Neural progenitor cell (in vitro differentiated cells): ENCODE measurements around the gene GPR158. TPM values are rescaled to one million over a fixed set of nuclear protein-coding genes. Genes with fewer than 3 reads are reported as not detected.

Experiments
- DNase-seq: peaks from one replicate; pipeline ENCODE4 v3.0.0-alpha.2; 2016; ENCODE audit warnings: low spot score
- H2AFZ ChIP-seq: fragments of 200-600 bp; sonication (generic); replicated peaks from 2 replicates; pipeline ENCODE4 v1.6.1; 2016; ENCODE audit warnings: antibody characterized with exemption
- H3F3A ChIP-seq: fragments of 200-600 bp; sonication (generic); 2 replicates; pipeline ENCODE4 v1.6.1; 2016; ENCODE audit warnings: antibody characterized with exemption, low read depth
- H3K27ac ChIP-seq: fragments of 200-600 bp; sonication (generic); 2 replicates; pipeline ENCODE4 v1.5.1; 2016; ENCODE audit warnings: mild to moderate bottlenecking
- H3K27me3 ChIP-seq: fragments of 200-600 bp; sonication (generic); 2 replicates; pipeline ENCODE4 v1.6.1; 2016; ENCODE audit warnings: mild to moderate bottlenecking, moderate library complexity
- H3K36me3 ChIP-seq: fragments of 200-600 bp; sonication (generic); 2 replicates; pipeline ENCODE4 v1.5.1; 2016
- H3K4me1 ChIP-seq: fragments of 200-600 bp; sonication (generic); 2 replicates; pipeline ENCODE4 v1.6.1; 2016; ENCODE audit warnings: mixed run types
- H3K4me2 ChIP-seq: fragments of 200-600 bp; sonication (generic); 2 replicates; pipeline ENCODE4 v1.6.1; 2016
- H3K4me3 ChIP-seq: fragments of 200-600 bp; sonication (generic); 2 replicates; pipeline ENCODE4 v1.5.1; 2016
- H3K79me2 ChIP-seq: fragments of 200-600 bp; sonication (generic); 2 replicates; pipeline ENCODE4 v1.6.1; 2016; ENCODE audit warnings: low read depth
- H3K9ac ChIP-seq: fragments of 200-600 bp; sonication (generic); 2 replicates; pipeline ENCODE4 v1.6.1; 2016
- H3K9me3 ChIP-seq: fragments of 200-600 bp; sonication (generic); 2 replicates; pipeline ENCODE4 v1.5.1; 2016; ENCODE audit warnings: low read depth
- H4K20me1 ChIP-seq: fragments of 200-600 bp; sonication (generic); 2 replicates; pipeline ENCODE4 v1.6.1; 2016; ENCODE audit warnings: low read depth
- H3K27ac Mint-ChIP-seq: 3 replicates; pipeline ENCODE4 v1.8.0; 2021; ENCODE audit warnings: mixed read lengths
- H3K27me3 Mint-ChIP-seq: 2 replicates; pipeline ENCODE4 v1.8.0; 2022; ENCODE audit warnings: low read depth, mild to moderate bottlenecking, inconsistent platforms, moderate library complexity, mixed read lengths; ENCODE audit not compliant: insufficient read depth
- H3K36me3 Mint-ChIP-seq: 3 replicates; pipeline ENCODE4 v1.8.0; 2021; ENCODE audit warnings: mixed read lengths
- H3K4me1 Mint-ChIP-seq: 3 replicates; pipeline ENCODE4 v1.8.0; 2021; ENCODE audit warnings: mixed read lengths
- H3K4me3 Mint-ChIP-seq: 3 replicates; pipeline ENCODE4 v1.8.0; 2021; ENCODE audit warnings: mild to moderate bottlenecking, moderate library complexity, mixed read lengths
- H3K9me3 Mint-ChIP-seq: 3 replicates; pipeline ENCODE4 v1.8.0; 2020; ENCODE audit warnings: mixed read lengths
- CTCF ChIP-seq: fragments of 200-600 bp; sonication (generic); IDR thresholded peaks from 2 replicates; pipeline ENCODE4 v1.5.1; 2017; ENCODE audit warnings: antibody characterized with exemption, mild to moderate bottlenecking
- EZH2 ChIP-seq: fragments of 200-600 bp; sonication (generic); IDR thresholded peaks from 2 replicates; pipeline ENCODE4 v1.6.1; 2017; ENCODE audit warnings: antibody characterized with exemption, mild to moderate bottlenecking, moderate library complexity
- EZH2phosphoT487 ChIP-seq: fragments of 200-600 bp; sonication (generic); IDR thresholded peaks from 2 replicates; pipeline ENCODE4 v1.6.1; 2017; ENCODE audit warnings: antibody characterized with exemption
- total RNA-seq: library from RNA; depleted of rRNA; stranded (reverse); fragments of >200 nt; gene quantifications from 2 replicates; pipeline ENCODE4 v1.2.3, GENCODE V29; 2015; ENCODE audit warnings: low replicate concordance

The GPR158 gene
- total RNA-seq, 1 donor from 2014 or later, result 0.39 TPM

- Histone ChIP-seq H3K9ac (no peak overlapping the region), H3K4me2 (no peak overlapping the region), H3K4me3 (no peak overlapping the region), H3F3A (no peaks in the 10 kb centered on the region), H3K79me2 (no peaks in the 10 kb centered on the region), H4K20me1 (no peaks in the 10 kb centered on the region), H3K27me3 (no peaks in the 10 kb centered on the region), H3K36me3 (no peaks in the 10 kb centered on the region), H3K27ac (no peak overlapping the region), H2AFZ (no peak overlapping the region), H3K9me3 (no peaks in the 10 kb centered on the region), H3K4me1 (no peaks in the 10 kb centered on the region)
- peaks cover 2% of the 10 kb centered on the region for H3K4me1 Mint-ChIP-seq
- no peak for TF ChIP-seq EZH2
- TF ChIP-seq CTCF, result no peak
- TF ChIP-seq EZH2phosphoT487, result no peak
- H3K9me3 Mint-ChIP-seq, result peaks cover 3% of the 10 kb centered on the region
- no peak for DNase-seq
- H3K27me3 Mint-ChIP-seq, result no peaks in the 10 kb centered on the region
- H3K36me3 Mint-ChIP-seq, result peaks cover 2% of the 10 kb centered on the region
- no peak overlapping the region for H3K27ac Mint-ChIP-seq
- H3K4me3 Mint-ChIP-seq, result no peak overlapping the region
These were observed 309.2 kb downstream of the GPR158 start for GRCh38 chr10:25483999-25484398.

GRCh38 chr10:25487266-25487665 lies 312.5 kb downstream of the GPR158 start:
- H3K27me3 ChIP-seq, result no peaks in the 10 kb centered on the region
- H3K4me3 Mint-ChIP-seq, result no peak overlapping the region

GRCh38 chr10:25492040-25492439 lies 317.2 kb downstream of the GPR158 start:
- H3K79me2 ChIP-seq, result no peaks in the 10 kb centered on the region
- Mint-ChIP-seq H3K27me3 (no peaks in the 10 kb centered on the region), H3K4me3 (no peak overlapping the region), H3K27ac (peak overlapping the region; percentile 96), H3K4me1 (peaks cover 46% of the 10 kb centered on the region), H3K36me3 (no peaks in the 10 kb centered on the region), H3K9me3 (no peaks in the 10 kb centered on the region)
- TF ChIP-seq EZH2phosphoT487, result no peak
- no peak for TF ChIP-seq CTCF
- TF ChIP-seq EZH2, result no peak
- no peak overlapping the region for H2AFZ ChIP-seq
- H3K27me3 ChIP-seq, result no peaks in the 10 kb centered on the region
- no peak overlapping the region for H3K27ac ChIP-seq
- peak overlapping the region; percentile 18 for H3K4me2 ChIP-seq
- H3K4me1 ChIP-seq, result peaks cover 25% of the 10 kb centered on the region
- no peaks in the 10 kb centered on the region for H4K20me1 ChIP-seq
- DNase-seq, result no peak
- no peaks in the 10 kb centered on the region for H3K9me3 ChIP-seq
- H3F3A ChIP-seq, result peaks cover 19% of the 10 kb centered on the region
- H3K9ac ChIP-seq, result no peak overlapping the region
- no peak overlapping the region for H3K4me3 ChIP-seq
- H3K36me3 ChIP-seq, result no peaks in the 10 kb centered on the region

More at GRCh38 chr10:25487266-25487665, 312.5 kb downstream of the GPR158 start:
- Histone ChIP-seq H4K20me1 (no peaks in the 10 kb centered on the region), H3K4me2 (no peak overlapping the region), H3K36me3 (no peaks in the 10 kb centered on the region), H3K4me1 (peaks cover 2% of the 10 kb centered on the region), H3K4me3 (no peak overlapping the region), H3K9ac (no peak overlapping the region), H3K27ac (no peak overlapping the region), H3K79me2 (no peaks in the 10 kb centered on the region), H3K9me3 (no peaks in the 10 kb centered on the region), H3F3A (peaks cover 7% of the 10 kb centered on the region), H2AFZ (no peak overlapping the region)
- Mint-ChIP-seq H3K9me3 (peaks cover 3% of the 10 kb centered on the region), H3K27ac (no peak overlapping the region), H3K27me3 (no peaks in the 10 kb centered on the region), H3K4me1 (peaks cover 13% of the 10 kb centered on the region), H3K36me3 (peaks cover 2% of the 10 kb centered on the region)
- TF ChIP-seq CTCF, result no peak
- TF ChIP-seq EZH2phosphoT487, result no peak
- no peak for TF ChIP-seq EZH2
- no peak for DNase-seq
